HepG2 (cell line): ENCODE measurements around the gene CHMP4B. TPM values are rescaled to one million over a fixed set of nuclear protein-coding genes. Genes with fewer than 3 reads are reported as not detected.
A peak's percentile ranks its signal among the peaks of the same experiment; 100 is the strongest.

ENCODE experiments used
- AHR ChIP-seq: IDR thresholded peaks from 2 replicates; pipeline ENCODE4 v1.6.1; 2018; ENCODE audit warnings: missing genetic modification reagents, missing compliant biosample characterization
- EHMT2 ChIP-seq: fragments of 200-600 bp; sonication (generic); IDR thresholded peaks from 2 replicates; pipeline ENCODE4 v1.7.0; 2017; ENCODE audit warnings: antibody characterized with exemption, low read depth, low read length, borderline replicate concordance
- HNF1B ChIP-seq: sonication (generic); formaldehyde crosslinking; IDR thresholded peaks from 2 replicates; pipeline ENCODE4 v1.5.1; 2020; ENCODE audit warnings: mild to moderate bottlenecking, moderate library complexity, missing genetic modification reagents
- HOXA7 ChIP-seq: sonication (generic); formaldehyde crosslinking; IDR thresholded peaks from 2 replicates; pipeline ENCODE4 v1.8.1; 2022; ENCODE audit warnings: mild to moderate bottlenecking, missing genetic modification reagents, moderate library complexity
- KLF15 ChIP-seq: sonication (generic); formaldehyde crosslinking; IDR thresholded peaks from 2 replicates; pipeline ENCODE4 v1.8.1; 2023; ENCODE audit warnings: borderline replicate concordance, mild to moderate bottlenecking, inconsistent platforms, missing genetic modification reagents, mixed read lengths
- MBNL3 ChIP-seq: fragments of 250-450 bp; sonication (Bioruptor Pico); conservative IDR thresholded peaks from 2 replicates; pipeline ENCODE4 v1.8.0; 2022; ENCODE audit warnings: mild to moderate bottlenecking, inconsistent platforms
- POLR2AphosphoS2 ChIP-seq: IDR thresholded peaks from 2 replicates; pipeline ENCODE4 v1.6.1; 2011; ENCODE audit warnings: low read depth, low read length, improper control_type of control experiment
- SUZ12 ChIP-seq: fragments of 150-350 bp; IDR thresholded peaks from 2 replicates; pipeline ENCODE4 v1.6.1; 2014; ENCODE audit warnings: low read depth, low read length
- TFAP4 ChIP-seq: sonication (generic); IDR thresholded peaks from 2 replicates; pipeline ENCODE4 v1.6.1; 2016; ENCODE audit warnings: low read depth, borderline replicate concordance
- TSC22D2 ChIP-seq: sonication (generic); formaldehyde crosslinking; IDR thresholded peaks from 2 replicates; pipeline ENCODE4 v1.5.1; 2020; ENCODE audit warnings: missing genetic modification reagents, mild to moderate bottlenecking, borderline replicate concordance
- ZBTB40 ChIP-seq, 2 experiments: fragments of 450-650 bp in 1 of 2; sonication (generic) in 1 of 2; formaldehyde crosslinking in 1 of 2; IDR thresholded peaks; 2 replicates each; pipeline versions ENCODE4 v1.6.1 to v1.8.0; 2016 to 2022; ENCODE audit warnings: antibody characterized with exemption in 1 of 2, mild to moderate bottlenecking in 1 of 2, missing genetic modification reagents in 1 of 2
- ZNF280B ChIP-seq: sonication (generic); formaldehyde crosslinking; IDR thresholded peaks from 2 replicates; pipeline ENCODE4 v1.5.0; 2020; ENCODE audit warnings: missing genetic modification reagents, mild to moderate bottlenecking, borderline replicate concordance
- ZNF34 ChIP-seq: sonication (generic); formaldehyde crosslinking; IDR thresholded peaks from 2 replicates; pipeline ENCODE4 v1.4.0; 2020; ENCODE audit warnings: mild to moderate bottlenecking, missing genetic modification reagents, borderline replicate concordance
- ZNF367 ChIP-seq: sonication (generic); formaldehyde crosslinking; IDR thresholded peaks from 2 replicates; pipeline ENCODE4 v1.4.0; 2020; ENCODE audit warnings: missing genetic modification reagents, borderline replicate concordance
- polyA plus RNA-seq, 8 experiments: library from polyadenylated mRNA; depleted of rRNA in 3 of 8; stranded (reverse) in 7 of 8; unstranded in 1 of 8; fragments of >200 nt; fragmentation: Illumina TruSeq in 4 of 8; extraction: Trizol in 4 of 8; gene quantifications; 2 replicates each; pipeline versions ENCODE4 v1.2.1 to v1.2.3, GENCODE V29; 2011 to 2016; ENCODE audit warnings: low read depth in 4 of 8, missing spikeins in 1 of 8, mixed read lengths in 1 of 8; ENCODE audit not compliant: insufficient read depth in 1 of 8
- total RNA-seq, 5 experiments: library from RNA; depleted of rRNA; stranded (reverse); fragments of >200 nt; fragmentation: Illumina TruSeq; extraction: Trizol; gene quantifications; 2 replicates each; pipeline ENCODE4 v1.2.3, GENCODE V29; 2016; ENCODE audit warnings: low read depth in 1 of 5

Gene CHMP4B
- total and polyA plus RNA-seq, 2 of the 13 experiments (the other 11 are each of a cell fraction or from before 2014, with no cell fraction given), result 40.1 to 45.6 TPM

- TF ChIP-seq HNF1B (CRISPR knock-in tag), result peak; percentile 53; the same call in 1 of the 2 replicates
- TF ChIP-seq ZNF280B, result no peak; the same call in 1 of the 2 replicates
- no peak for TF ChIP-seq TFAP4
- TF ChIP-seq ZBTB40 (IDR thresholded peaks at IDR 0.05), result no peak
- no peak for TF ChIP-seq ZBTB40 (CRISPR knock-in tag; IDR thresholded peaks at IDR 0.05)
- TF ChIP-seq EHMT2, result no peak
- TF ChIP-seq SUZ12, result no peak
- TF ChIP-seq HOXA7 (CRISPR knock-in tag), result no peak
- TF ChIP-seq ZNF367 (CRISPR knock-in tag), result no peak
- TF ChIP-seq MBNL3, result no peak
- TF ChIP-seq TSC22D2 (CRISPR knock-in tag), result peak; percentile 36; the same call in 1 of the 2 replicates
- TF ChIP-seq KLF15, result no peak
- TF ChIP-seq ZNF34 (CRISPR knock-in tag), result no peak
- TF ChIP-seq AHR (CRISPR knock-in tag), result peak; percentile 50; the same call in 1 of the 2 replicates
- no peak for TF ChIP-seq POLR2AphosphoS2
These were observed 19.1 kb upstream of the CHMP4B start (continued) for GRCh38 chr20:33791959-33792597.
